Vagina (tissue), 2 donors: ENCODE results near the gene AMT. TPM values are rescaled to one million over a fixed set of nuclear protein-coding genes. Genes with fewer than 3 reads are reported as not detected.

Source experiments
- DNase-seq, 2 donors: peaks; one replicate each; pipeline ENCODE4 v3.0.0-alpha.2; 2017; ENCODE audit errors: extremely low spot score in 2 of 2
- H3K27ac ChIP-seq: fragments of 200-600 bp; sonication (generic); one replicate; pipeline ENCODE4 v1.5.1; 2019
- H3K27me3 ChIP-seq: fragments of 200-600 bp; sonication (generic); one replicate; pipeline ENCODE4 v1.5.1; 2019
- H3K36me3 ChIP-seq, 2 donors: fragments of 200-600 bp; sonication (generic); one replicate each; pipeline ENCODE4 v1.5.1; 2017 to 2019
- H3K4me1 ChIP-seq: fragments of 200-600 bp; sonication (generic); one replicate; pipeline ENCODE4 v1.5.1; 2019
- H3K4me3 ChIP-seq, 2 donors: fragments of 200-600 bp; sonication (generic); 1 replicate in 1 of 2; 2 replicates in 1 of 2; pipeline ENCODE4 v1.5.1; 2016 to 2019
- H3K9me3 ChIP-seq: fragments of 200-600 bp; sonication (generic); one replicate; pipeline ENCODE4 v1.5.1; 2019
- CTCF ChIP-seq, 3 experiments: fragments of 450-650 bp in 2 of 3; fragments of 200-600 bp in 1 of 3; sonication (generic) in 1 of 3; IDR thresholded peaks; one replicate each; pipeline ENCODE4 v1.5.1; 2017 to 2019; ENCODE audit warnings: antibody characterized with exemption in 3 of 3, mild to moderate bottlenecking in 2 of 3, moderate library complexity in 2 of 3
- POLR2A ChIP-seq, 2 donors: fragments of 450-650 bp; IDR thresholded peaks; one replicate each; pipeline ENCODE4 v1.6.1; 2017; ENCODE audit warnings: antibody characterized with exemption in 2 of 2, mild to moderate bottlenecking in 2 of 2, moderate library complexity in 2 of 2
- POLR2AphosphoS5 ChIP-seq, 2 donors: sonication (generic); formaldehyde crosslinking; IDR thresholded peaks; one replicate each; pipeline ENCODE4 v1.9.0; 2017; ENCODE audit warnings: antibody characterized with exemption in 2 of 2, mild to moderate bottlenecking in 2 of 2, low read depth in 1 of 2; ENCODE audit not compliant: insufficient read depth in 1 of 2
- intact Hi-C: fragments of 100-400 bp; cut with DNase I; formaldehyde crosslinking; loops from one replicate; pipeline ENCODE4 v1.15.1; 2023
- total RNA-seq: library from RNA; depleted of rRNA; stranded (reverse); fragments of >200 nt; gene quantifications from one replicate; pipeline ENCODE4 v1.2.3, GENCODE V29; 2016

AMT gene
- total RNA-seq, 1 donor from 2014 or later: 6.1 TPM

- TF ChIP-seq POLR2A (IDR thresholded peaks at IDR 0.05): no peak
- no peak for TF ChIP-seq CTCF (IDR thresholded peaks at IDR 0.05)
- no peak for TF ChIP-seq POLR2AphosphoS5 (IDR thresholded peaks at IDR 0.05; ENCODE audit: insufficient read depth in 1 of 2, low read depth in 1 of 2)
- H3K27me3 ChIP-seq: no peaks in the 10 kb centered on the region
- peaks cover 55% of the 10 kb centered on the region for H3K4me1 ChIP-seq
- no peak for DNase-seq
- intact Hi-C loops: no loop called here
- H3K36me3 ChIP-seq: no peaks in the 10 kb centered on the region
- H3K9me3 ChIP-seq: no peaks in the 10 kb centered on the region
- peak overlapping the region; percentile 84 to 89 for H3K4me3 ChIP-seq
- H3K27ac ChIP-seq: peak overlapping the region; percentile 95
Observed at GRCh38 chr3:49413338-49413734, 8.9 kb downstream of the AMT start.

GRCh38 chr3:49412632-49413337 is 9.5 kb downstream of the AMT start:
- Histone ChIP-seq H3K27me3 (no peaks in the 10 kb centered on the region), H3K4me1 (peaks cover 59% of the 10 kb centered on the region), H3K27ac (peak overlapping the region; percentile 95), H3K9me3 (no peaks in the 10 kb centered on the region), H3K4me3 (peak overlapping the region; percentile 84 to 89), H3K36me3 (no peaks in the 10 kb centered on the region)
- DNase-seq: no peak
- TF ChIP-seq POLR2AphosphoS5 (IDR thresholded peaks at IDR 0.05; ENCODE audit: insufficient read depth in 1 of 2, low read depth in 1 of 2) (no peak), CTCF (IDR thresholded peaks at IDR 0.05) (no peak), POLR2A (IDR thresholded peaks at IDR 0.05) (no peak)
- intact Hi-C loops: no loop called here

- no peaks in the 10 kb centered on the region for H3K36me3 ChIP-seq
- peak within 1 kb of the TSS; percentile 95 for H3K27ac ChIP-seq
- H3K4me1 ChIP-seq: peaks cover 65% of the 10 kb centered on the region
- H3K4me3 ChIP-seq: peak within 1 kb of the TSS; percentile 87 to 89
- intact Hi-C loops: no loop called here
- no peaks in the 10 kb centered on the region for H3K27me3 ChIP-seq
- TF ChIP-seq CTCF (IDR thresholded peaks at IDR 0.05) (peak in 1 of 3 experiments; percentile 20), POLR2AphosphoS5 (IDR thresholded peaks at IDR 0.05; ENCODE audit: insufficient read depth in 1 of 2, low read depth in 1 of 2) (peak; percentile 99), POLR2A (IDR thresholded peaks at IDR 0.05) (peak in 1 of 2 donors; percentile 65)
- H3K9me3 ChIP-seq: no peaks in the 10 kb centered on the region
- DNase-seq: peak; percentile 98 to 100
Observed at GRCh38 chr3:49411968-49412631, 10.2 kb downstream of the AMT start, which contains the start of the genes RHOA and TCTA. Gene RHOA (minus strand): TSS chr3:49411976. CDS start chr3:49375589, 36,387 bp downstream. Gene TCTA (plus strand): TSS chr3:49412423. CDS start chr3:49412427, 4 bp downstream.

- TF ChIP-seq POLR2AphosphoS5 (IDR thresholded peaks at IDR 0.05; ENCODE audit: insufficient read depth in 1 of 2, low read depth in 1 of 2) (no peak), POLR2A (IDR thresholded peaks at IDR 0.05) (no peak), CTCF (IDR thresholded peaks at IDR 0.05) (no peak)
- intact Hi-C loops: no loop called here
- H3K27me3 ChIP-seq: no peaks in the 10 kb centered on the region
- no peaks in the 10 kb centered on the region for H3K36me3 ChIP-seq
- DNase-seq: no peak
- peak overlapping the region; percentile 87 to 89 for H3K4me3 ChIP-seq
- H3K9me3 ChIP-seq: no peaks in the 10 kb centered on the region
- peaks cover 70% of the 10 kb centered on the region for H3K4me1 ChIP-seq
- H3K27ac ChIP-seq: peak overlapping the region; percentile 95
Observed at GRCh38 chr3:49411535-49411967, 10.7 kb downstream of the AMT start.
